Peyer's patch (tissue), 4 donors: Measurements from ENCODE around the gene SLC22A1. TPM values are rescaled to one million over a fixed set of nuclear protein-coding genes. Genes with fewer than 3 reads are reported as not detected.

ENCODE experiments used
- DNase-seq, 3 donors: peaks; one replicate each; pipeline ENCODE4 v3.0.0-alpha.2; 2017 to 2019
- H3K27ac ChIP-seq, 4 donors: fragments of 200-600 bp; sonication (generic); one replicate each; pipeline ENCODE4 v1.5.1; 2016 to 2019
- H3K27me3 ChIP-seq, 2 donors: fragments of 200-600 bp; sonication (generic); one replicate each; pipeline ENCODE4 v1.5.1; 2019
- H3K36me3 ChIP-seq, 3 donors: fragments of 200-600 bp; sonication (generic); one replicate each; pipeline ENCODE4 v1.5.1; 2016 to 2019
- H3K4me1 ChIP-seq, 4 donors: fragments of 200-600 bp; sonication (generic); one replicate each; pipeline ENCODE4 v1.5.1; 2016 to 2019
- H3K4me3 ChIP-seq, 4 donors: fragments of 200-600 bp; sonication (generic); 1 replicate in 3 of 4; 2 replicates in 1 of 4; pipeline ENCODE4 v1.5.1; 2016 to 2019; ENCODE audit warnings: mild to moderate bottlenecking in 1 of 4
- H3K9me3 ChIP-seq, 4 donors: fragments of 200-600 bp; sonication (generic); one replicate each; pipeline ENCODE4 v1.5.1; 2016 to 2019; ENCODE audit warnings: mild to moderate bottlenecking in 1 of 4
- POLR2A ChIP-seq, 2 donors: fragments of 450-650 bp; IDR thresholded peaks; one replicate each; pipeline ENCODE4 v1.5.1; 2017; ENCODE audit warnings: antibody characterized with exemption in 2 of 2, mild to moderate bottlenecking in 2 of 2, moderate library complexity in 2 of 2
- total RNA-seq, 4 donors: library from RNA; depleted of rRNA; stranded (reverse); fragments of >200 nt; gene quantifications; one replicate each; pipeline ENCODE4 v1.1.0, GENCODE V29; 2016
- TF ChIP-seq, protein P1 (sequence below), 6 experiments: fragments of 450-650 bp in 4 of 6; fragments of 200-600 bp in 2 of 6; sonication (generic) in 1 of 6; IDR thresholded peaks; one replicate each; pipeline ENCODE4 v1.5.1; 2017 to 2019; ENCODE audit warnings: antibody characterized with exemption in 6 of 6, mild to moderate bottlenecking in 3 of 6, moderate library complexity in 1 of 6

Gene SLC22A1
- total RNA-seq, 4 donors from 2014 or later, result 1.1 to 8.2 (median 4.7) TPM; not detected in 1

DNA sequence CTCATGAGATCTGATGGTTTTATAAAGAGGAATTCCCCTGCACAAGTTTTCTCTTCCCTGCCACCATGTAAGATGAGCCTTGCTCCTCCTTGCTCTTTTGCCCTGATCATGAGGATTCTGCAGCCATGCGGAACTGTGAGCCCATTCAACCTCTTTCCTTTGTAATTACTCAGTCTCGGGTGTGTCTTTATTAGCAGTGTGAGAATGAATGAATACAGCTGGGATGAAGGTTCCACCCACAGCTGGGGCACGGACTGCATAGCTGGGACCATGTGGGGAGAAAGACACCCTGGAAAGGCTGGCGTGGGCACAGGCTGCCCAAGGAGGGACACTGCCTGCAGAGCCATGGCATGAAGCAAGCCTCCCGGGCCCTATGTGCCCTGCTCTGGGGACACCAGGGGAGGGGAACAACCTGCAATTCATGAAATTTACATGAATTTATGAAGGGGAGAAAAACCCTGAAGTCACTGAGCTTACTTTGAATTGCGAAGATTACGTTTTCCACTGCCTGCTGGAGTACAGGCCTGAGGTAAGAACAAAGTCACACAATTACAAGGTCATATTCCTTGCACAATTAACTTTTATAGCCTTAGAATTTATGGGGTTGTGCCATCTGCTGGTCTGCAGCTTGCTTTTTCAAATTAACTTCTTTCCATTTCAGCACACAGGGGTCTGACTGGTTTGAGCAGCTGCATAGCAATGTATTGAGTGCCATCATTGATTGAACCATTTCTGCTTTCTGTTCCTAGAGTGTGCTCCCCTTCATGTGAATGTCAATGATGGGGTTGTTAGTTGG, 46.2 kb downstream of the SLC22A1 start:
- H3K27me3 ChIP-seq, result no peaks in the 10 kb centered on the region
- H3K27ac ChIP-seq, result peak overlapping the region in 3 of 4 donors; percentile 46 to 84 (median 76)
- H3K4me3 ChIP-seq, result no peak overlapping the region
- peaks cover 0 to 8% (median 0%) of the 10 kb centered on the region in 4 donors for H3K4me1 ChIP-seq
- TF ChIP-seq, protein P1, sequence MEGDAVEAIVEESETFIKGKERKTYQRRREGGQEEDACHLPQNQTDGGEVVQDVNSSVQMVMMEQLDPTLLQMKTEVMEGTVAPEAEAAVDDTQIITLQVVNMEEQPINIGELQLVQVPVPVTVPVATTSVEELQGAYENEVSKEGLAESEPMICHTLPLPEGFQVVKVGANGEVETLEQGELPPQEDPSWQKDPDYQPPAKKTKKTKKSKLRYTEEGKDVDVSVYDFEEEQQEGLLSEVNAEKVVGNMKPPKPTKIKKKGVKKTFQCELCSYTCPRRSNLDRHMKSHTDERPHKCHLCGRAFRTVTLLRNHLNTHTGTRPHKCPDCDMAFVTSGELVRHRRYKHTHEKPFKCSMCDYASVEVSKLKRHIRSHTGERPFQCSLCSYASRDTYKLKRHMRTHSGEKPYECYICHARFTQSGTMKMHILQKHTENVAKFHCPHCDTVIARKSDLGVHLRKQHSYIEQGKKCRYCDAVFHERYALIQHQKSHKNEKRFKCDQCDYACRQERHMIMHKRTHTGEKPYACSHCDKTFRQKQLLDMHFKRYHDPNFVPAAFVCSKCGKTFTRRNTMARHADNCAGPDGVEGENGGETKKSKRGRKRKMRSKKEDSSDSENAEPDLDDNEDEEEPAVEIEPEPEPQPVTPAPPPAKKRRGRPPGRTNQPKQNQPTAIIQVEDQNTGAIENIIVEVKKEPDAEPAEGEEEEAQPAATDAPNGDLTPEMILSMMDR (IDR thresholded peaks at IDR 0.05), result peak in 3 of 6 experiments; percentile 39 to 48 (median 46)
- TF ChIP-seq POLR2A (IDR thresholded peaks at IDR 0.05), result no peak
- H3K36me3 ChIP-seq, result no peaks in the 10 kb centered on the region
- DNase-seq, result peak in 2 of 3 donors; percentile 49 to 61
- H3K9me3 ChIP-seq, result no peaks in the 10 kb centered on the region

DNA sequence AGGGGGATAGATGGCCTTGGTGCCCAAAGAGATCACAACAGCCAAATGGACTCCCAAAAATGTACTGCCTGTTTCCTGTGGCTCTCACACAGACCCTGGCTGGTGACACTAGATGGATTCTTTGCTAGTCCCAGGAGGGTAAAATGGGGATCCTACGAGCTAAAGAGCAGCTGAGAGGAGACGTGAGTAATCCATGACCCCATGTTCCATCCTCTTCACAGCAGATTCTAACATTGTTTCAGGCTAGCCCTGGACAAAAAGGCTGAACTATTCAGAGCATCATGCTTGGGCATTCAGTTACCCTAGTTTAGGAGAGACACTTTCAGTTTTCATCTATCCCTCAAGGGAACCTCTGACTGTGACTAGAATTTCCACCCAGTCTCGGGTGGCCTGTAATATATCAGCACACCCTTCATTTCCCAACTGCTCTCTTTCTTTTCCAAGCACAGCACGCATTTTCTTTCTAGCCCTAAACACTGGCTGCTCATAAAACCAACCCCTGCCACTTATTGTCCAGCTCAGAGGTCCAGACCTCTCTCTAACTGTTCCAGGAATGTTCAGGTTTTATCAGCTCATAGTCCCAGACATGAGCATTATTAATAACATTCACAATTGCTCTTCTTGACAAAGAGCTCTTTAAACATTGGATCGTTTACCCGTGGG, 48.5 kb downstream of the SLC22A1 start:
- no peak for DNase-seq
- TF ChIP-seq POLR2A (IDR thresholded peaks at IDR 0.05), result no peak
- TF ChIP-seq, protein P1 (IDR thresholded peaks at IDR 0.05), result no peak

DNA sequence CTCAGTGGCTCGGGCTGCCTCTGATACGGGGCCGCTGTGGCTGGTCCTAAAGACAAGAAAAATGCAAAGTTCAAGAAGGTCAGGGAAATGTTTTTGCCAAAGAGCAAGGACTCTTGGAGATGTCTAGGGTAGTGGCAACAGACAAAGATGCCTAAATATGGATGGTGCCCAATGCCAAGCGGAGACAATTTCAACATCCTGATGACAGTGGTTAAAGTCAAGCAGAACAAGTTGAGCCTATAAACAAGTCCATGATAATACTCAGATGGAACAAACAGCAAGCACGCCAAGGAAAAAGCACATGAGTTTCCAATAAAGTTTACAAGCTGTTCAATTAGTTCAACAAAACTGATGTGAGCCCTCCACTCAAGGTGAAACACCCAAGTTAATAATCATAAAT, 51.1 kb downstream of the SLC22A1 start:
- Histone ChIP-seq H3K36me3 (no peaks in the 10 kb centered on the region), H3K27me3 (no peaks in the 10 kb centered on the region), H3K27ac (no peak overlapping the region), H3K4me3 (no peak overlapping the region), H3K9me3 (no peaks in the 10 kb centered on the region), H3K4me1 (peaks cover 0 to 7% (median 0%) of the 10 kb centered on the region in 4 donors)
- no peak for DNase-seq
- no peak for TF ChIP-seq POLR2A (IDR thresholded peaks at IDR 0.05)
- TF ChIP-seq, protein P1 (IDR thresholded peaks at IDR 0.05), result no peak

More for the DNA sequence above, 48.5 kb downstream of the SLC22A1 start:
- Histone ChIP-seq H3K36me3 (no peaks in the 10 kb centered on the region), H3K27me3 (no peaks in the 10 kb centered on the region), H3K4me1 (peaks cover 0 to 8% (median 0%) of the 10 kb centered on the region in 4 donors), H3K9me3 (no peaks in the 10 kb centered on the region), H3K4me3 (no peak overlapping the region), H3K27ac (no peak overlapping the region)

DNA sequence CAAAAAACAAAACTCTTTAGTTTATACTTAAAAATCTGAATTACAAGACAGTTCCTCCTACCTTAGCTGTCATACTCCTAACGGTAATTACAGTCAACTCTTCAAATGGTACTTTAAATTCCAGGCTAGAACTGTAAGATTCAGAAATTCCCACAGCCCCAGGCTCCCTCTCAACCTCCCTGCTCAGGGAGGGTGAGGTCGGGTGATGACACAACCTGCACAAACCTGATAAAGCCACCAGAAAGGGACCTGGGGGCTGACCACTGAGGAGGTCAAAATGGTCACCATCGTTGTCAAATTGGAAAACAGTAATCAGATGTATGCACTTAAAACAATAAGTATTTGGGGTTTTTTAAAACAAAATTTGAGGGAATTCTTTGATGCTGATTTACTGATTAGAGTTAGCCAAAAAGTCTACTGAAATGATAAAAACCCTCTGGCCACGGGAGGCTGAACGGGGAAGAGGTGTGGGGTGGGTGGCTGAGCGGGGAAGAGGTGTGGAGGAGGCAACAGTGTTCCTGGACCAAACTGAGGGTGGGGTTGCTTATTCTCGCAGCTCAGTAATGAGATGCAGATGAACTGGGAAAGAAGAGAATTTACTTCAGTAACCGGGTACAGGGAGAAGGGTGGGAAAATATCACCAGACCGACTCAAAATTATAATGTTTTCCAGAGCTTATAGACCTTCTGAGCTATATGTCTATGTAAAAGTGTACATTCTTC, 52.4 kb downstream of the SLC22A1 start:
- Histone ChIP-seq H3K27me3 (no peaks in the 10 kb centered on the region), H3K36me3 (no peaks in the 10 kb centered on the region), H3K4me1 (no peaks in the 10 kb centered on the region), H3K4me3 (no peak overlapping the region), H3K9me3 (no peaks in the 10 kb centered on the region), H3K27ac (no peak overlapping the region)
- DNase-seq, result no peak
- TF ChIP-seq POLR2A (IDR thresholded peaks at IDR 0.05), result no peak
- TF ChIP-seq, protein P1 (IDR thresholded peaks at IDR 0.05), result no peak

DNA sequence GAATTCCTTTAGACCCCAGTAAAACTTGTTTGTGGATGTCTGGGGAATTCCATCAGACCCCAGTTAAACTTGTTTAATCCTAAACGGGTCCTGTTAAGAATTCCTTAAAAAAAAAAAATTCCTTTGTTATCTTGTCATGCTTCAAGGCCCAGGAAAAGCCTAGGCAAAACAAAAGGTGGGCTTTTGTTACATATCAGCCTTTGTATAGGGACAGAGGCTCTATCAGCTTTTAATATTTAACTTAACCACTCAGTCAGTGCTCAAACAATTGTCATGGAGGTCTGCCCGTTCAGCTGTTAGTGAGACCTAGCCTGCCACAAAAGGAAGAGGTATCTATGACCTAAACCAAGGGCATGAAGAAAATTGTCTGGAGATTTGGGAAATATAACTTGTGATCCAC, 53.1 kb downstream of the SLC22A1 start:
- TF ChIP-seq, protein P1 (IDR thresholded peaks at IDR 0.05), result no peak
- no peak for TF ChIP-seq POLR2A (IDR thresholded peaks at IDR 0.05)
- H3K4me3 ChIP-seq, result no peak overlapping the region
- no peak overlapping the region for H3K27ac ChIP-seq
- no peaks in the 10 kb centered on the region for H3K9me3 ChIP-seq
- DNase-seq, result no peak
- no peaks in the 10 kb centered on the region for H3K27me3 ChIP-seq
- no peaks in the 10 kb centered on the region for H3K36me3 ChIP-seq
- no peaks in the 10 kb centered on the region for H3K4me1 ChIP-seq
